Erythroblast (primary cell): ENCODE results near the gene GPR135.

ENCODE experiments used
- GATA1 ChIP-seq: IDR thresholded peaks from 2 replicates; pipeline ENCODE4 v1.6.1; 2011; ENCODE audit warnings: low read depth, mild to moderate bottlenecking, control low read depth, low read length, moderate library complexity
- POLR2A ChIP-seq: IDR thresholded peaks from 2 replicates; pipeline ENCODE4 v1.6.1; 2011; ENCODE audit warnings: mild to moderate bottlenecking, low read length

- TF ChIP-seq POLR2A (no peak), GATA1 (no peak)
These were observed 44.8 kb upstream of the GPR135 start for GRCh38 chr14:59510001-59510400.
